Stimulated activated CD4-positive, alpha-beta T cell treated with anti-CD3 and anti-CD28 coated beads, Interleukin-2, amount 100 ng/mL, for 24 hours (primary cell): ENCODE results near the gene ACTBL2.

Experiments used
- DNase-seq, 2 donors: peaks; one replicate each; pipeline ENCODE4 v3.0.0-alpha.2; 2020

ACTBL2 gene

DNA sequence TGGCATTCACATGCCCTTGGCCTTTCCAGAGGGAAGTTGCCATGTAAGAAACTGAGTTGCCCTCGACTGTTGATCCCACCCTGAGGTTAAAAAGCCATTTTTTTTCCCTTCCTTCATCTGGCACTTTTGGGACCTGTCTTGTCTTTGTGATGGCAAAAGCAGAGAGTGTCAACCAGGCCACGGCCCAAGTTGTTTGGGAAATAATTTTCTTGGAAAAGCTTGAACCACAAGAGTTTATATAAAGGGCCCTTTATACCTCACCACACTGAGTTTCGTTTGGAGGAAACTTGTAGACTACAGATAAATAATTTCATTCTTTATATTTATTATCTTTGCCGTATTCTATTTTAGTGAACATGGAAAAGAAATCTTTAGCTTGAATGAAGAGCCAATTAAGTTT, 34.3 kb downstream of the ACTBL2 start:
- no peak for DNase-seq

DNA sequence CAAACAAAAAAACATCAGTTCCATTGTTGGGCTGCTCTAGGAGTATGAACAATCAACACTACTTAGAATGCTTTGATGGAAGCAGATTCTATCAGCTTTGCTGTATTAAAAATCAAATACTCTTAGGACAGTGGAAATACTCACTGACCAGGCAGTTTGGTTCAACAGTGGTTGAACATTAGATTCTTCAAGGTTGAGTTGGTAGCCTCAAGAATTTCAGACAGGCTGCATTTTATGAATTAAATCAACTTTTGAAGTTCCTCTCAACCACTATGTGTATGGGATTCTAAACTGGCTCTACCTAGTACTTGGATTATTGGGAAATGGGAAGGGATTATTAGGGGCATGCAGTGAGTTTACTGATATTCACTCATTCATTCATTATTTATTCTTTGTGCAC, 35.0 kb downstream of the ACTBL2 start:
- no peak for DNase-seq

DNA sequence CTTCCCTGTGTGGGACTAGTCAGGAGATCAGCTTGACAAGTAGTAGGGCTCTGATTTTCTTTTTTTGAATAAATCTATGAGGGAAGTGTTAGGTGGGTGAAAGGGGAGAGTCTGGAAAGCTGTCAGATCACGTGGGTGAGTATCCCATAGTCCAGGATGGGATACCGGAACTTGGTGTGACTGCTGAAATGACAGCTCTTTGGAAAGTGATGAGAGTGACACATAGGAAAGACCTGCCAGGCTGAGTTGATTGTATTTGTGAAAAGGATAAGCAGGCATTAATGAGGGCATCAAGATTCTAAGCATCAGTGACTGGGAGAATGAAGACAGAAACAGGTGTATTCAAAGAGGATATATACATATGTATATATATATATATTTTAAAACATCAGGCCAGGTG, 35.6 kb downstream of the ACTBL2 start:
- no peak for DNase-seq

DNA sequence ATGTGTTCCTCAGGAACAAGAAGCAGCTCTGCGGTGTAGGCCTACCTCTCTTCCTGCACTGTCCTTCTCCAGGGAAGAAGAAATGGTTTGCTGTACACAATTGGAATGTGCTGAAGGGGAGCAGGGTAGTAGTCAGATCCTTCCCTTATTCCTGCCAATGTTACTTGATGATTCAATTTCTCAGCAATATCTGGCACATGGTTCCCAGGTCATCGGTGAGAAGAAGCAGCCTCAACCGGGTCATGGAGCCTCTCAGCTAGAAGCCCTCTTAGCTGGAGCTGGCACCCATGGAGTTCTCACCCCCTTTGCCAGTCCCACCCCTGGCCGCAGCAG, 36.9 kb downstream of the ACTBL2 start:
- DNase-seq: no peak

- DNase-seq: no peak
Observed at GRCh38 chr5:57445006-57445704, 37.5 kb downstream of the ACTBL2 start.

GRCh38 chr5:57442080-57442839, 40.4 kb downstream of the ACTBL2 start:
- DNase-seq: no peak

GRCh38 chr5:57441557-57441956, 41.1 kb downstream of the ACTBL2 start:
- no peak for DNase-seq

DNA sequence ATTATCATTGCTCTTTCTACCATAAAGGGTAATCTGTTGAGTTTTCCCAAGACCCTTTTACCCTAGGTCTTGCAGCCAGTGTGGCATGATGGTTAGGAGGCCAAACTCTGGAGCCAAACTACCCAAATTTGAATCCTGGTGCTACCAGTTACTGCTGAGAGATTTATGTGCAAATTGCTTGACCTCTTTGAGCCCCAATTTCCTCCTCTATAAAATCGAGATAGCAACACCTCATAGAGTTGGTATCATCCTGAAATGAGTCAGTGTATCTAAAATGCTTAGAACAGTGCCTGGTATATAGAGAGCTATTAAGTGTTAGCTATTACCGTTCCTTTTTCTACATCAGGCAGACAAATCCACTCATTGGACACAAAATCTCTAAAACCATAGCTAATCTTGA, 43.0 kb downstream of the ACTBL2 start:
- no peak for DNase-seq

DNA sequence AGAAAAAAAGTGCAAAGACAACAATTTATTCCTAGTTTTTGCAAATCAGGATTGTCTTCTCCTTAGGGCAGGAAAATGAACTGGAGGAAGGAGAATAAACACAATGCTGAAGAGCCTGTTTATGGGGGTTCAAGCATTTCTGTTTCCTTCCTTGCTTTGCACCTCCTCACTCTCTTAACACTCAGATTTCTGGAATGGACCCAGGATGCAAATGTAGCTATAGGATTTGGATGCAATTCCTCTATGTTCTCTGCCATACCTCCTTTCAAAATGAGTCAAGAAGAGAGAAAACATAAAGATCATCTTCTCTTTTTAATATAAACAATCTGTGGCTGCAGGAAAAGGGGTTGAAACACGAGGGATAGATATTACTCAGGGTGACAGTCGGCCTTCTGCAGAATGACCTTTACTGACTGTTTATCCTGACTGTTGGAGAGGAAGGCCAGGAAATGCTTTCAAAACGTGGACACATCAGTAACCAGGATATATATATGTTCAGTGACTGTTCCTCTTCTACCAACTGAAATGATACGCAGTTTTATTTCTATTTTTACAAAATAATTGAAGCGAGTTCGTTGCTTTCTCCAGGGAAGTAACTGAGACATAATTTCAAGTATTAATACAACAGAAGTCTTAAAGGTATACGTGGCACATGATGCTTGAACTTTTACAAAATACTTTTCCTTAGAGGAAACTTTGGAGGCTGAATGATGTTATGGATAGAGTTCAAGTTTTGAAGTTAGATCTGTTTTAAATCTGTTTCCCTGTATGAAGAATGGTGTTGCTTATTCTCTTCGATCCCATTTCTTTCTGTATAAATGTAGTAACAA, 44.4 kb downstream of the ACTBL2 start:
- no peak for DNase-seq

DNA sequence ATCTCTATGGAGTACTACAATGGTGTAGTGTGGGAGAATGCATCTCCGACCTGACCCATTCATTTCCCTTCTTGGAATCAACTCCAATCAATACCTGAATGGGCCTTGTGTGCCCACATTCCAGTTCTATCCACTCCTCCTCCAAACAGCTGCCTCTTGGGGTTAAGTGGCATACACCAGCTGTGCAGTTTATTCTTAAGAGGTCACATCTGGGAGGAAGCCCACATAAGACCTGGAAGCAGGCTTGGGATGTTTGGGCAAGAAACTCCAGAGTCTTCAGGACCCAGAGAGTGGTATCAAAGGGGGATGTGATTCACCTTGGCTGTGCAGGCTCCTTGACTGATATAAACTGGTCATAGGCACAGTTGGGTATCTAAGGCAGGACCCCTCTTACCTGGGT, 46.0 kb downstream of the ACTBL2 start:
- no peak for DNase-seq

GRCh38 chr5:57435701-57436134, 46.9 kb downstream of the ACTBL2 start:
- DNase-seq: no peak

DNA sequence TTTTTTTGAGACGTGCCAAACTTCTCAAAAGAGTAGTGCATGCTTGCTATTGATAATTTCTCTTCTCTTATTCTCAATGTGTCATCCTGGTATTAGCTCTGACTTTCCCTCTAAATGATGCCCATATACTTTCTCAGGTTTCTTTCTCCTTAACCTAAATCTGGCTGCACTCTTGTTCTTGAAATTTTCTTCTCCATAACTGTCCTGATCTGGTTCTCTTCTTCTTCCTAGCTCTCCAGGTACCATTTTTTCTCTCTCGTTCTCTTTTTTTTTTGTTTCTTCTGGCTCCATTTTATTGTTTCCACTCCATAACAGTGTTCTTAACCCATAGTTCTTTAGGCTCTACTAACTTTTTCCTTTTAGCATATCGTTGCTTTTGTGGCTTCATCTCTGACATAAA, 47.9 kb downstream of the ACTBL2 start:
- DNase-seq: no peak

GRCh38 chr5:57434227-57434640, 48.4 kb downstream of the ACTBL2 start:
- no peak for DNase-seq

DNA sequence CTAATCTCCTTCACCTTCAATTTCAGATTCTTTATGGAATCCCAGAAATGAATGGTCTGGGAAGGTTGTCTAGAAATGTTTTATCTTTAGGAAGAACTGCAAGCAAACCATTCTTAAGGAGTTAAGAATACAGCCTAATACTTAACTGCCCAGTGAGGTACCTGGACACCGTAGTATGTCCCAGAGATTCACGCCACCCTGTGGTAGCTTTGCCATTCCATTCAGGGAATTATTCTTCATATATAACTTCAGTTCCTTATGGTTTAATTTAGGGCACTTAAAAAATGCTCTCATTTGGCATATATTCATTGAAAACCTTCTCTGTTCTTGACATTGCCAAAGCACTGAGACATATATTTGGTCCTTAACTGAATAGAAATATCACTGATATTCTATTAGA, 49.7 kb downstream of the ACTBL2 start:
- DNase-seq: no peak

DNA sequence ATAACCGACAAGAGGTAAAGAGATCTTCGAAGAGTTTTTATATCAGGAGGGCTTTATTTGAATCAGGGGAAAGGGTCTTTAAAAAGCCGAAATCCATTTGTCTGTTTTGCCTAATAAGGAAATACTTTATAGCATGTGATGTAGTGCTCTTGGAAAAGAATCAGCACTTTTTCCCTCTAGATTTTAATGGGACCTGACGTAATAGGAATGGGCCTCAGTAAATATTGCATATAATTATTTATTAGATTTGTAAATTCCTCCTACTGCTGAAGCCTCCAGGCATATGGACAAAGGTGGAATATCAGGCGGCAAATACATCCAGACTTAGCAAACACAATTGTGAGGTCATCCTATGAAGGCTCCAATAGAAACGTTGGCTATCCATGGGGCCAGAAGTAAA, 50.9 kb downstream of the ACTBL2 start:
- no peak for DNase-seq
